Measurements from ENCODE around the gene CIRBP.

Gene CIRBP

DNA sequence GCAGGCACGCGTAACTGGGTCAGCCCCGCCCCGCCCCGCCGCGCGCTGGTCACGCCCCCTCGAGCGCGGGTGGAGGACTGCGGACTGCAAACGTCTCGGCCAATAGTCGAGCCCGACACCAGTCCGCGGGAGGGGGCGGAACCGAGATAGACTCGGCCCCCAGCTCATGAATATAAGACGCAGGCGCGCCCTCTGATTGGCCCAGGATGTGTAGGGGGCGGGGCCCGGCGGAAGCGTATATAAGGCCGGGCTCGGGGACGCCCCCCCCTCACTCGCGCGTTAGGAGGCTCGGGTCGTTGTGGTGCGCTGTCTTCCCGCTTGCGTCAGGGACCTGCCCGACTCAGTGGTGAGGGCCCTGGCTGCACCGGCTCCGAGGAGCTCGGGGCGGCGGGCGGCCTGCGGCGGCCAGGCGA lies at the start of gene CIRBP:
Gene CIRBP (plus strand): TSS at position 268 of the 413 bp plus-strand sequence. CDS start 1,602 bp downstream, outside the sequence.
- Histone ChIP-seq H3K9me3 (ENCODE audit: control insufficient read depth in 5 of 5, low read length in 5 of 5) (no peaks in the 10 kb centered on the region), H3K27ac (ENCODE audit: low read depth, low read length) (peak within 1 kb of the TSS; percentile 91), H3K4me1 (ENCODE audit: control insufficient read depth in 5 of 5, insufficient read depth in 5 of 5, low read length in 5 of 5) (peaks cover 25 to 87% (median 80%) of the 10 kb centered on the region in 5 donors), H3K27me3 (ENCODE audit: control insufficient read depth in 5 of 5, insufficient read depth in 4 of 5, low read length in 5 of 5) (no peaks in the 10 kb centered on the region), H3K9ac (ENCODE audit: low read length in 5 of 5) (peak within 1 kb of the TSS; percentile 73 to 95 (median 85)), H3K4me3 (ENCODE audit: low read depth in 1 of 5, low read length in 5 of 5) (peak within 1 kb of the TSS; percentile 77 to 95 (median 81)), H3K36me3 (ENCODE audit: control insufficient read depth in 5 of 5, insufficient read depth in 5 of 5, low read length in 5 of 5) (peaks cover 0 to 35% (median 34%) of the 10 kb centered on the region in 5 donors)

GRCh38 chr19:1219786-1220476 lies 49.2 kb upstream of the CIRBP start:
- no peaks in the 10 kb centered on the region for H3K9me3 ChIP-seq (ENCODE audit: control insufficient read depth in 5 of 5, low read length in 5 of 5)
- peaks cover 0 to 53% (median 38%) of the 10 kb centered on the region in 5 donors for H3K36me3 ChIP-seq (ENCODE audit: control insufficient read depth in 5 of 5, insufficient read depth in 5 of 5, low read length in 5 of 5)
- peaks cover 2 to 54% (median 24%) of the 10 kb centered on the region in 5 donors for H3K4me1 ChIP-seq (ENCODE audit: control insufficient read depth in 5 of 5, insufficient read depth in 5 of 5, low read length in 5 of 5)
- no peak overlapping the region for H3K9ac ChIP-seq (ENCODE audit: low read length in 5 of 5)
- no peaks in the 10 kb centered on the region for H3K27me3 ChIP-seq (ENCODE audit: control insufficient read depth in 5 of 5, insufficient read depth in 4 of 5, low read length in 5 of 5)
- H3K27ac ChIP-seq (ENCODE audit: low read depth, low read length), result no peak overlapping the region
- no peak overlapping the region for H3K4me3 ChIP-seq (ENCODE audit: low read depth in 1 of 5, low read length in 5 of 5)

DNA sequence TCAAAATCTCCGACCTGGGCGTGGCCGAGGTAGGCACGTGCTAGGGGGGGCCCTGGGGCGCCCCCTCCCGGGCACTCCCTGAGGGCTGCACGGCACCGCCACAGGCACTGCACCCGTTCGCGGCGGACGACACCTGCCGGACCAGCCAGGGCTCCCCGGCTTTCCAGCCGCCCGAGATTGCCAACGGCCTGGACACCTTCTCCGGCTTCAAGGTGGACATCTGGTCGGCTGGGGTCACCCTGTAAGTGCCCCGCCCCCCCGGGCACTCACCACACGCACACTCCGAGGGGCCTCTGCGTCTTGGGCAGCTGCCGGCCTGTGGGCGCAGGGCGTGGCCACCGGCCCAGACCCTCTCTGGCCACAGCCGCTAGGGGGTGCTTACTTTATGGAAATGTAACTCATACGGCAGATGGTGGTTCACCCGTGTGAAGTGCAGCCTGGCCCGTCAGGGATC lies 48.6 kb upstream of the CIRBP start:
- Histone ChIP-seq H3K27ac (ENCODE audit: low read depth, low read length) (no peak overlapping the region), H3K9me3 (ENCODE audit: control insufficient read depth in 5 of 5, low read length in 5 of 5) (no peaks in the 10 kb centered on the region), H3K4me1 (ENCODE audit: control insufficient read depth in 5 of 5, insufficient read depth in 5 of 5, low read length in 5 of 5) (peaks cover under 1 to 48% (median 19%) of the 10 kb centered on the region in 5 donors), H3K9ac (ENCODE audit: low read length in 5 of 5) (no peak overlapping the region), H3K36me3 (ENCODE audit: control insufficient read depth in 5 of 5, insufficient read depth in 5 of 5, low read length in 5 of 5) (peaks cover 0 to 57% (median 39%) of the 10 kb centered on the region in 5 donors), H3K4me3 (ENCODE audit: low read depth in 1 of 5, low read length in 5 of 5) (no peak overlapping the region), H3K27me3 (ENCODE audit: control insufficient read depth in 5 of 5, insufficient read depth in 4 of 5, low read length in 5 of 5) (no peaks in the 10 kb centered on the region)

DNA sequence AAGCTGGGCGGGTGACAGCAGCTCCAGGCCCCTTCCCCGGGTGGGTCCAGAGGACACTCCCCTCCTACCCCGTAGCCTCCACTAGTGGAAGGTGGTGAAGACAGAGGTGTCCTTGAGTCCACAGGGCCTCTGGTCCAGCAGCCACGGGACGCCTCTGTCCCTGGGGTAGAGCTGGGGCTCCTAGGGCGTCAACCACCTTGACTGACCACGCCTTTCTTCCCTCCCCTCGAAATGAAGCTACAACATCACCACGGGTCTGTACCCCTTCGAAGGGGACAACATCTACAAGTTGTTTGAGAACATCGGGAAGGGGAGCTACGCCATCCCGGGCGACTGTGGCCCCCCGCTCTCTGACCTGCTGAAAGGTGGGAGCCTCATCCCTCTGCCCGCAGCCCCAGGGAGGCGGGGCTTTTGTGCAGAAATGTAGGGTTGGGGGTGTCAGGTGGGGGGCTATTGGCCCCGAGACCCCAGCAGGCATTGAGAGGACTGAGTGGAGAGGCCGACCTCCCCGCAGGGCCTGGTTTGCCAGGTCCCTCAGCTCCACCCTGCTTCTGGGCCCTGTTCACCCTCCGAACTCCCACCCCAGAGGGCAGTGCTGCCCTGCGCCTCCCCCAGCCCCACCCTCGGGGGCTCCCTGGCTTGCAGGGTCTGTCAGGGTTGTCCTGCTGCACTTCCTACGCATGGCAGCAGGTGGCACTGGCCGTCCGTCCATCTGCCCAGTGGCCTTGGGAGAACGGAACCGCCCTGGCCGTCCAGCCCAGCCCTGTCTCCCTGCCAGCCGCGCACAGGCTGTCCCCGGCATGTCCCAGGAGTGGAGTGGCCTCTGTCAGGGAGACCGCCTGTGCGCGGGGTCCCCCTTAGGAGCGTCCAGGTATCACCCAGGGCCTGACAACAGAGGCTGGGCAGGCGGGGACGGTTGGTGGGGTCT lies 47.9 kb upstream of the CIRBP start:
- H3K4me3 ChIP-seq (ENCODE audit: low read depth in 1 of 5, low read length in 5 of 5), result no peak overlapping the region
- H3K9me3 ChIP-seq (ENCODE audit: control insufficient read depth in 5 of 5, low read length in 5 of 5), result no peaks in the 10 kb centered on the region
- H3K27ac ChIP-seq (ENCODE audit: low read depth, low read length), result no peak overlapping the region
- peaks cover 0 to 64% (median 45%) of the 10 kb centered on the region in 5 donors for H3K36me3 ChIP-seq (ENCODE audit: control insufficient read depth in 5 of 5, insufficient read depth in 5 of 5, low read length in 5 of 5)
- H3K27me3 ChIP-seq (ENCODE audit: control insufficient read depth in 5 of 5, insufficient read depth in 4 of 5, low read length in 5 of 5), result no peaks in the 10 kb centered on the region
- H3K9ac ChIP-seq (ENCODE audit: low read length in 5 of 5), result no peak overlapping the region
- H3K4me1 ChIP-seq (ENCODE audit: control insufficient read depth in 5 of 5, insufficient read depth in 5 of 5, low read length in 5 of 5), result peaks cover 0 to 42% (median 17%) of the 10 kb centered on the region in 5 donors

- H3K27me3 ChIP-seq (ENCODE audit: control insufficient read depth in 5 of 5, insufficient read depth in 4 of 5, low read length in 5 of 5), result no peaks in the 10 kb centered on the region
- H3K4me3 ChIP-seq (ENCODE audit: low read depth in 1 of 5, low read length in 5 of 5), result no peak overlapping the region
- no peak overlapping the region for H3K9ac ChIP-seq (ENCODE audit: low read length in 5 of 5)
- no peak overlapping the region for H3K27ac ChIP-seq (ENCODE audit: low read depth, low read length)
- H3K9me3 ChIP-seq (ENCODE audit: control insufficient read depth in 5 of 5, low read length in 5 of 5), result no peaks in the 10 kb centered on the region
- peaks cover 0 to 36% (median 17%) of the 10 kb centered on the region in 5 donors for H3K4me1 ChIP-seq (ENCODE audit: control insufficient read depth in 5 of 5, insufficient read depth in 5 of 5, low read length in 5 of 5)
- H3K36me3 ChIP-seq (ENCODE audit: control insufficient read depth in 5 of 5, insufficient read depth in 5 of 5, low read length in 5 of 5), result peaks cover 0 to 67% (median 51%) of the 10 kb centered on the region in 5 donors
These were observed 47.3 kb upstream of the CIRBP start for GRCh38 chr19:1221904-1222255.

DNA sequence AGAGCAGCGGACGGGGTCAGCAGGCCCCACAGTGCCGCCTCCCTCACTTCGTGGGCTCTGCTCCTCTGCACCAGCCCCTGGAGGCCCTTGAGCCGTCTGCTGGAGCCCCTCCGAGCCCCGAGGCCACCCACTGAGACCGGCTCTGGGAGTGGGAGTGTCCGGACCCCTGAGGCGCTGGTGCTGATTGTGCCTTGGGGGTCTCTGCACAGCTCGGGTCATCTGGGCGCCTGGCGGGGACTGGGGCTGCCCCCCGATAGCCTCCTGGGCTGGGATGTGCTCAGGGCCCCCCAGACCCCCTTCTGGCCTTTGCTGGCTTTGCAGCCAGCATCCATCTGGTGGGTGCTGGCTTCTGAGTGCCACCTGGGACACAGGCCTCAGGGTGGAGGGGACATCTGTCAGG lies 46.7 kb upstream of the CIRBP start:
- Histone ChIP-seq H3K27me3 (ENCODE audit: control insufficient read depth in 5 of 5, insufficient read depth in 4 of 5, low read length in 5 of 5) (no peaks in the 10 kb centered on the region), H3K9ac (ENCODE audit: low read length in 5 of 5) (peak overlapping the region in 1 of 5 donors; percentile 10), H3K27ac (ENCODE audit: low read depth, low read length) (no peak overlapping the region), H3K4me3 (ENCODE audit: low read depth in 1 of 5, low read length in 5 of 5) (no peak overlapping the region), H3K4me1 (ENCODE audit: control insufficient read depth in 5 of 5, insufficient read depth in 5 of 5, low read length in 5 of 5) (peaks cover 0 to 31% (median 17%) of the 10 kb centered on the region in 5 donors), H3K36me3 (ENCODE audit: control insufficient read depth in 5 of 5, insufficient read depth in 5 of 5, low read length in 5 of 5) (peaks cover 0 to 72% (median 56%) of the 10 kb centered on the region in 5 donors), H3K9me3 (ENCODE audit: control insufficient read depth in 5 of 5, low read length in 5 of 5) (no peaks in the 10 kb centered on the region)

- Histone ChIP-seq H3K36me3 (ENCODE audit: control insufficient read depth in 5 of 5, insufficient read depth in 5 of 5, low read length in 5 of 5) (peaks cover 0 to 76% (median 61%) of the 10 kb centered on the region in 5 donors), H3K9ac (ENCODE audit: low read length in 5 of 5) (peak overlapping the region in 1 of 5 donors; percentile 10), H3K9me3 (ENCODE audit: control insufficient read depth in 5 of 5, low read length in 5 of 5) (no peaks in the 10 kb centered on the region), H3K4me3 (ENCODE audit: low read depth in 1 of 5, low read length in 5 of 5) (no peak overlapping the region), H3K27me3 (ENCODE audit: control insufficient read depth in 5 of 5, insufficient read depth in 4 of 5, low read length in 5 of 5) (no peaks in the 10 kb centered on the region), H3K4me1 (ENCODE audit: control insufficient read depth in 5 of 5, insufficient read depth in 5 of 5, low read length in 5 of 5) (peaks cover 0 to 23% (median 12%) of the 10 kb centered on the region in 5 donors), H3K27ac (ENCODE audit: low read depth, low read length) (no peak overlapping the region)
These were observed 45.9 kb upstream of the CIRBP start for GRCh38 chr19:1223018-1223855.

GRCh38 chr19:1224047-1224825 lies 44.9 kb upstream of the CIRBP start:
- Histone ChIP-seq H3K9ac (ENCODE audit: low read length in 5 of 5) (peak overlapping the region in 1 of 5 donors; percentile 43), H3K36me3 (ENCODE audit: control insufficient read depth in 5 of 5, insufficient read depth in 5 of 5, low read length in 5 of 5) (peaks cover 0 to 74% (median 61%) of the 10 kb centered on the region in 5 donors), H3K4me1 (ENCODE audit: control insufficient read depth in 5 of 5, insufficient read depth in 5 of 5, low read length in 5 of 5) (peaks cover 0 to 15% (median 7%) of the 10 kb centered on the region in 5 donors), H3K27me3 (ENCODE audit: control insufficient read depth in 5 of 5, insufficient read depth in 4 of 5, low read length in 5 of 5) (no peaks in the 10 kb centered on the region), H3K4me3 (ENCODE audit: low read depth in 1 of 5, low read length in 5 of 5) (no peak overlapping the region), H3K9me3 (ENCODE audit: control insufficient read depth in 5 of 5, low read length in 5 of 5) (no peaks in the 10 kb centered on the region), H3K27ac (ENCODE audit: low read depth, low read length) (no peak overlapping the region)

DNA sequence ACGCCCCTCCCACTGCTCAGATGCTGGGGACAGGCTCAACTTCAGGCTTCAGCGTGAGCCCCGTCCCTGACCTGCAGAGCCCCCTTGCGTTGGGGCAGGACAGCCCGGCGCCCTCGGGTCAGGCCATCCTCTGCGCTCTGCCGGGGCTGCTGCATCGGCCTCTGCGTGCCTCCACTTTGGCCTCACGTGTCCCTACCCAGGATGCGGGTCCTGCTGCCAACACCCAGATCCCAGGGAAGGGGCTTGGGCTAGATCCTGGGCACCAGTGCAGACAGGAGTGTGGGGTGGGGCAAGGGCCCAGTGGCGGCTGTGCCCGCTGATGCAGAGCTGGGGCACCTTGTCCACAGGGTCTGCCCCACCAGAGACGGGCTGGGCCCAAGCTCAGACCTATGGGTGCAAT lies 44.3 kb upstream of the CIRBP start:
- peaks cover 0 to 15% (median 7%) of the 10 kb centered on the region in 5 donors for H3K4me1 ChIP-seq (ENCODE audit: control insufficient read depth in 5 of 5, insufficient read depth in 5 of 5, low read length in 5 of 5)
- H3K27ac ChIP-seq (ENCODE audit: low read depth, low read length), result no peak overlapping the region
- H3K36me3 ChIP-seq (ENCODE audit: control insufficient read depth in 5 of 5, insufficient read depth in 5 of 5, low read length in 5 of 5), result peaks cover 0 to 72% (median 60%) of the 10 kb centered on the region in 5 donors
- H3K9ac ChIP-seq (ENCODE audit: low read length in 5 of 5), result peak overlapping the region in 1 of 5 donors; percentile 43
- H3K4me3 ChIP-seq (ENCODE audit: low read depth in 1 of 5, low read length in 5 of 5), result no peak overlapping the region
- no peaks in the 10 kb centered on the region for H3K9me3 ChIP-seq (ENCODE audit: control insufficient read depth in 5 of 5, low read length in 5 of 5)
- H3K27me3 ChIP-seq (ENCODE audit: control insufficient read depth in 5 of 5, insufficient read depth in 4 of 5, low read length in 5 of 5), result no peaks in the 10 kb centered on the region
